Neuronal stem cell (in vitro differentiated cells): ENCODE data around the gene NFAM1.

Source experiments
- DNase-seq: peaks from one replicate; pipeline ENCODE4 v3.0.0-alpha.2; 2013; ENCODE audit warnings: low spot score
- H2AFZ ChIP-seq: one replicate; pipeline ENCODE4 v1.6.1; 2013; ENCODE audit warnings: mild to moderate bottlenecking, low read length, inconsistent platforms
- H2AK5ac ChIP-seq: 2 replicates; pipeline ENCODE4 v1.6.1; 2013; ENCODE audit warnings: low read depth, mild to moderate bottlenecking, inconsistent platforms, low read length, moderate library complexity, mixed read lengths
- H2BK120ac ChIP-seq: 2 replicates; pipeline ENCODE4 v1.6.1; 2013; ENCODE audit warnings: low read depth, mild to moderate bottlenecking, inconsistent platforms, low read length, moderate library complexity, mixed read lengths
- H2BK12ac ChIP-seq: one replicate; pipeline ENCODE4 v1.6.1; 2013; ENCODE audit warnings: low read length, inconsistent platforms
- H2BK15ac ChIP-seq: 2 replicates; pipeline ENCODE4 v1.6.1; 2013; ENCODE audit warnings: mild to moderate bottlenecking, low read length, inconsistent platforms, mixed read lengths
- H2BK5ac ChIP-seq: one replicate; pipeline ENCODE4 v1.6.1; 2013; ENCODE audit warnings: inconsistent platforms, mild to moderate bottlenecking, low read length, moderate library complexity
- H3K14ac ChIP-seq: one replicate; pipeline ENCODE4 v1.6.1; 2013; ENCODE audit warnings: low read length, inconsistent platforms
- H3K18ac ChIP-seq: 2 replicates; pipeline ENCODE4 v1.6.1; 2013; ENCODE audit warnings: low read length, inconsistent platforms
- H3K23ac ChIP-seq: 2 replicates; pipeline ENCODE4 v1.6.1; 2013; ENCODE audit warnings: low read depth, mild to moderate bottlenecking, mixed read lengths, low read length, inconsistent platforms; ENCODE audit not compliant: poor library complexity
- H3K27ac ChIP-seq: replicated peaks from 3 replicates; pipeline ENCODE4 v1.5.1; 2013; ENCODE audit warnings: low read length, inconsistent platforms
- H3K27me3 ChIP-seq, 3 experiments: 2 replicates each; pipeline ENCODE4 v1.6.1; 2013; ENCODE audit warnings: low read length in 3 of 3, mild to moderate bottlenecking in 2 of 3, inconsistent platforms in 1 of 3, low read depth in 1 of 3, mixed read lengths in 1 of 3, moderate library complexity in 1 of 3; ENCODE audit not compliant: control insufficient read depth in 3 of 3, insufficient read depth in 3 of 3
- H3K36me3 ChIP-seq, 2 donors: replicated peaks in 1 of 2; 2 replicates each; pipeline ENCODE4 v1.6.1; 2013; ENCODE audit warnings: low read length in 2 of 2; ENCODE audit not compliant: control insufficient read depth in 2 of 2, insufficient read depth in 2 of 2
- H3K4ac ChIP-seq: 2 replicates; pipeline ENCODE4 v1.6.1; 2013; ENCODE audit warnings: inconsistent platforms, mild to moderate bottlenecking, low read length, moderate library complexity
- H3K4me1 ChIP-seq, 2 donors: 1 replicate in 1 of 2; 2 replicates in 1 of 2; pipeline ENCODE4 v1.6.1; 2013; ENCODE audit warnings: low read length in 2 of 2, low read depth in 1 of 2; ENCODE audit not compliant: control insufficient read depth in 2 of 2, insufficient read depth in 1 of 2
- H3K4me2 ChIP-seq: one replicate; pipeline ENCODE4 v1.6.1; 2013; ENCODE audit warnings: mild to moderate bottlenecking, low read length, inconsistent platforms; ENCODE audit not compliant: insufficient read depth, poor library complexity, severe bottlenecking
- H3K4me3 ChIP-seq, 2 donors: 2 replicates each; pipeline ENCODE4 v1.5.1; 2013; ENCODE audit warnings: low read length in 2 of 2, mild to moderate bottlenecking in 2 of 2, inconsistent platforms in 1 of 2, moderate library complexity in 1 of 2
- H3K79me1 ChIP-seq: one replicate; pipeline ENCODE4 v1.6.1; 2013; ENCODE audit warnings: low read depth, mild to moderate bottlenecking, inconsistent platforms, low read length, moderate library complexity
- H3K9ac ChIP-seq: one replicate; pipeline ENCODE4 v1.6.1; 2013; ENCODE audit warnings: mild to moderate bottlenecking, low read depth, low read length, inconsistent platforms; ENCODE audit not compliant: poor library complexity
- H3K9me3 ChIP-seq, 2 donors: replicated peaks in 1 of 2; 2 replicates each; pipeline versions ENCODE3 to v1.6.1; 2013; ENCODE audit warnings: low read length in 2 of 2, mild to moderate bottlenecking in 2 of 2, inconsistent platforms in 1 of 2, low read depth in 1 of 2, mixed read lengths in 1 of 2, moderate library complexity in 1 of 2; ENCODE audit not compliant: control insufficient read depth in 2 of 2, insufficient read depth in 1 of 2
- H4K8ac ChIP-seq: one replicate; pipeline ENCODE4 v1.6.1; 2013; ENCODE audit warnings: low read depth, mild to moderate bottlenecking, inconsistent platforms, low read length, moderate library complexity
- H4K91ac ChIP-seq: one replicate; pipeline ENCODE4 v1.6.1; 2013; ENCODE audit warnings: low read length, low read depth, mild to moderate bottlenecking, inconsistent platforms; ENCODE audit not compliant: poor library complexity
- WGBS, 2 donors: extraction: QIAGEN DNeasy Blood & Tissue Kit; methylation state at CpG; one replicate each; pipeline ENCODE4 v1.1.7; 2013; ENCODE audit warnings: missing lambda C conversion rate in 2 of 2, mixed read lengths in 1 of 2; ENCODE audit not compliant: insufficient read length in 2 of 2, insufficient replicate concordance in 1 of 2; ENCODE audit errors: extremely low coverage in 2 of 2; 5-methylcytosine and 5-hydroxymethylcytosine counted together

The NFAM1 gene

DNA sequence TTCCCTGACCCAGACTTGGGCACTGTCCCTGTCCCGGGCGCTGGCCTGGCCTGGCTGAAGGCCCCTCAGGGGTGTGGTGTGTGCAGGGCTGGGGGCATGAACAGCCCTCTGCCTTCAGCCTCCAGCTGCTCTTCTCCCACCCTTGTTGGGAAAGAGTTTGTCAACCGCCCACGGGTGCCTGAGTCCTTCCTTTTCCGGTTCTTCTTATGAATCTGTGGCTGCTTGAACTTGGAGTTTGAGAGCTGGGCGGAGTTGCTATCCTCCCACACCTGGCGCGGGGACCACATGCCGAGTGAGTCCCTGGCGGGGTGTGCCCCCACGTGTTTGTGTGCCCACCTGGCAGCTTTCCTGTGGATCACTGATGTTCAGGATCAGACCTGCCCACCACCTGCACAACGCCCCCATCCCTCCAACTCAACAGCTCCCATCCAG lies 13.4 kb downstream of the NFAM1 start:
- WGBS, 2 donors, result no CpG with 5 or more reads among the region's 12 CpGs

DNA sequence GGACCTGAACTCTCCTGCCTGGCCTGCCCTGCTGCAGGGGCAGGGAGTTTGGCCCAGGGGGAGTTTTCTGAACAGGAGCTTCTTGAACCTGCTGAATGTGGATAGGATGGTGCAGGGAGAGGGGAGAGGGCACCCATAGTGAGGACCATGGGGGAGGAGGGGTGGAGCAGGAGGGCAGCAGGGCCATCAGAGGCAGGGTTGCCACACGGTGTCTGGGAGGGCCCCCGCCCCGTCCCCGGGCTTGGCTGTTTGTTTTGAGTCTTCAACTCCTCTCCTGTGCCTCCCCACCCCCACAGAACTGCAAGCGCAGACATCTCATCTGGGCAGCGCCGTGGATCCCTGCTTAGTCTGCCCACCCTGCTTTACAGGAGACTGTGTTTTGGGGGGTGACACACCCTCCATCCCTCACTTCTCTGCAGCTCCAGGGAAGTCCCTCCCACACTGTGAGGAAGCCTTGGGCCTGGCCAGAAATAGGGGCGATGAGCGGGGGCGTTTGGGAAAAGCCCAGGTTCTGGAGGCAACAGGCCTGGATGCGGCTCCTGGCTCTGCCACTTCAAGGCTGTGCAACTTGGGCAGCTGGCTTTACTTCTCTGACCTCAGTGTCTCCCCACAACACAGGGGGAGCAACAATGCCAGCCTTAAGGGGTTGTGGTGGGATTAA lies 14.4 kb downstream of the NFAM1 start:
- Histone ChIP-seq H2AK5ac (peak overlapping the region; percentile 66), H3K4ac (no peak overlapping the region), H2BK12ac (peak overlapping the region; percentile 75), H2BK15ac (peak overlapping the region; percentile 39), H3K9ac (no peak overlapping the region), H3K27ac (no peak overlapping the region), H2BK120ac (peak overlapping the region; percentile 41), H3K27me3 (peaks cover 0 to 42% (median 0%) of the 10 kb centered on the region in 3 experiments), H4K91ac (no peak overlapping the region), H4K8ac (no peak overlapping the region), H3K4me1 (peaks cover 11 to 25% of the 10 kb centered on the region in 2 donors), H3K4me2 (no peak overlapping the region), H3K9me3 (no peaks in the 10 kb centered on the region), H2AFZ (no peak overlapping the region), H2BK5ac (peak overlapping the region; percentile 5), H3K18ac (peak overlapping the region; percentile 2), H3K14ac (no peak overlapping the region), H3K79me1 (no peaks in the 10 kb centered on the region), H3K4me3 (no peak overlapping the region), H3K36me3 (no peaks in the 10 kb centered on the region), H3K23ac (no peak overlapping the region)
- no peak for DNase-seq
- WGBS, 2 donors, result no CpG with 5 or more reads among the region's 11 CpGs

More for the DNA sequence above, 13.4 kb downstream of the NFAM1 start:
- H3K9me3 ChIP-seq, result no peaks in the 10 kb centered on the region
- H2BK120ac ChIP-seq, result no peak overlapping the region
- no peak overlapping the region for H3K4me2 ChIP-seq
- H3K27ac ChIP-seq, result no peak overlapping the region
- DNase-seq, result no peak
- H2BK5ac ChIP-seq, result peak overlapping the region; percentile 5
- H3K14ac ChIP-seq, result no peak overlapping the region
- H2AFZ ChIP-seq, result no peak overlapping the region
- no peak overlapping the region for H4K8ac ChIP-seq
- no peak overlapping the region for H3K9ac ChIP-seq
- no peak overlapping the region for H3K4ac ChIP-seq
- H4K91ac ChIP-seq, result no peak overlapping the region
- peaks cover 5 to 16% of the 10 kb centered on the region in 2 donors for H3K4me1 ChIP-seq
- no peaks in the 10 kb centered on the region for H3K36me3 ChIP-seq
- H2BK15ac ChIP-seq, result no peak overlapping the region
- peaks cover 0 to 39% (median 0%) of the 10 kb centered on the region in 3 experiments for H3K27me3 ChIP-seq
- no peaks in the 10 kb centered on the region for H3K79me1 ChIP-seq
- H2BK12ac ChIP-seq, result no peak overlapping the region
- H3K18ac ChIP-seq, result peak overlapping the region; percentile 44
- H3K4me3 ChIP-seq, result no peak overlapping the region
- H3K23ac ChIP-seq, result no peak overlapping the region
- H2AK5ac ChIP-seq, result peak overlapping the region; percentile 68

DNA sequence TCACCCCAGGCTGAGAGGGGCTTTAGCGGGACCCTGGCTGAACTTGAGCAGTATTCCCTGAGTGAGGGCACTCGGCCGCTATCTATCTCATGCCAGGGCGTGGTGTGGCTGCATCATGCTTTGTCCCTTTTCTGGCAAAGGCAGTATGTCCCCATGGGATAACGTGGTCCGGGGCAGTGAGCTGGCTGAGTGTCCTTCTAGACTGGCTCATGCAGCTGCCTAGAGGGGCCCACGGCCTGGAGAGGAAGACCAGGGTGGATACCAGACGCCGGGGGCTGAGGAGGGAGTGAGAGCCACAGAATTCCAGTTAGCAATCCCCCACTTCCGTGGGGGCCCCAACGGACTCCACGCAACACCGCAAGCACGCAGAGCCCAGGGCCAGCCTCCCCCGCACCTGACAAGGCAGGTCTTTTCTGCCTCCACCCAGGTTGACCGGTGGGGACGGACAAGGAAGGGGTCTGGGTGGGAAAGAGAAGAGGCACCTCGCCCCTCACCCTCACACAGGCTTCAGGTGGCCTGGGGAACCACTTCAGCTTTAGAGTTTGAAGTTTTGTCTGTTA lies 15.5 kb downstream of the NFAM1 start:
- Histone ChIP-seq H3K14ac (no peak overlapping the region), H3K4me3 (peak overlapping the region in 1 of 2 donors; percentile 36), H3K18ac (peak overlapping the region; percentile 44), H3K27ac (no peak overlapping the region), H3K9me3 (no peaks in the 10 kb centered on the region), H2AFZ (no peak overlapping the region), H3K9ac (no peak overlapping the region), H3K23ac (peak overlapping the region; percentile 20), H2BK12ac (no peak overlapping the region), H3K36me3 (no peaks in the 10 kb centered on the region), H4K91ac (no peak overlapping the region), H2BK5ac (no peak overlapping the region), H3K27me3 (peaks cover 0 to 45% (median 0%) of the 10 kb centered on the region in 3 experiments), H2BK15ac (peak overlapping the region; percentile 90), H3K79me1 (no peaks in the 10 kb centered on the region), H3K4me2 (no peak overlapping the region), H2BK120ac (peak overlapping the region; percentile 61), H3K4me1 (peaks cover 13 to 30% of the 10 kb centered on the region in 2 donors), H2AK5ac (peak overlapping the region; percentile 76), H4K8ac (no peak overlapping the region), H3K4ac (no peak overlapping the region)
- no CpG with 5 or more reads among the region's 18 CpGs for WGBS, 2 donors
- no peak for DNase-seq

DNA sequence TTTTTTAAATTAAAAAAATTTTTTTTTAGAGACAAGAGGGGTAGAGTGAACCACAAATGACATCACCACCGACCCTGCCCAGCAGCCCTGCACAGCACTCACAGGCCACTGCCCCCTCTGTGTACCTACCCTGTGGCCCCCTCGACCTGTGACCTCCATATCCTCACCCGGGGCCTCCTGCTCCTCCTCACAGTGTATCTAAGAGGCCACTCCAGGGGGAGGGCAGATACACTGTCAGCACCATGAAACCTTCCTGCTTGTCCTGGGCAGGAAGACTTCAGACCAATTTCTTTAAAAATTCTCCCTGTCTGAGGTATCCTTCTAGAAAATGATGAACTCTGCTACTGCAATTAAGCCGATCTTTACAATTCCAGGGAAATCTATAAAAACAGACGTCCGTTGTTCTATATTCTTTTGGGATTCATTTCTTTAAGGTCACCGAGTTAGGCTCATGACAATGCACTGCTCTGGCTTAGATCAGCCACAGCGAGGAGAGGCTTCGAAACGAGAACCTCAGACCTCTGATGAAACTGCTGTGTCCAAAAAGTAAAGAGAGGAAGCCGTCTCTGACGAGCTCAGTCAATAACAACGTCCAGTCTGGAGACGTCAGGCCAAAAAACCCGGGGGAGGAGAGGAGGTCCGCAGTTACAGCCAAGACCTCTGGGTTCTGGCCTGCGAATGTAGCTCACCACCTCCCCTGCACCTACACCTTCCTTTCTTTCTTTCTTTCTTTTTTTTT lies 17.5 kb downstream of the NFAM1 start:
- no peak overlapping the region for H3K23ac ChIP-seq
- H3K79me1 ChIP-seq, result no peaks in the 10 kb centered on the region
- no peak overlapping the region for H4K91ac ChIP-seq
- WGBS, 2 donors, result no CpG with 5 or more reads among the region's 17 CpGs
- H3K27ac ChIP-seq, result no peak overlapping the region
- no peak overlapping the region for H2BK12ac ChIP-seq
- H3K4me1 ChIP-seq, result peaks cover 13 to 30% of the 10 kb centered on the region in 2 donors
- H2AK5ac ChIP-seq, result no peak overlapping the region
- no peak overlapping the region for H3K9ac ChIP-seq
- H4K8ac ChIP-seq, result no peak overlapping the region
- peaks cover 0 to 53% (median 0%) of the 10 kb centered on the region in 3 experiments for H3K27me3 ChIP-seq
- no peaks in the 10 kb centered on the region for H3K36me3 ChIP-seq
- no peak overlapping the region for H3K4me3 ChIP-seq
- H2BK5ac ChIP-seq, result no peak overlapping the region
- H3K9me3 ChIP-seq, result no peaks in the 10 kb centered on the region
- H3K4me2 ChIP-seq, result no peak overlapping the region
- H3K14ac ChIP-seq, result no peak overlapping the region
- DNase-seq, result no peak
- no peak overlapping the region for H2BK120ac ChIP-seq
- peak overlapping the region; percentile 36 for H3K18ac ChIP-seq
- H2BK15ac ChIP-seq, result no peak overlapping the region
- H2AFZ ChIP-seq, result peak overlapping the region; percentile 45
- H3K4ac ChIP-seq, result no peak overlapping the region
